CD8-positive, alpha-beta memory T cell (primary cell): ENCODE results near the gene SYNE1. TPM values are rescaled to one million over a fixed set of nuclear protein-coding genes. Genes with fewer than 3 reads are reported as not detected.

Source experiments
- CTCF ChIA-PET: fragments of 350-600 bp; sonication (Branson Sonifier 250); formaldehyde crosslinking; loops from one replicate; lab custom pipeline; 2021; ENCODE audit warnings: antibody characterized with exemption; lab: Charles Lee
- POLR2A ChIA-PET: fragments of 350-600 bp; sonication (Branson Sonifier 250); formaldehyde crosslinking; loops from one replicate; lab custom pipeline; 2021; ENCODE audit warnings: antibody characterized with exemption; lab: Charles Lee
- DNase-seq, 5 donors: peaks; one replicate each; pipeline versions ENCODE4 v3.0.0 to v3.0.0-alpha.2; 2020 to 2022; ENCODE audit warnings: mixed read lengths in 1 of 5
- H3K27ac ChIP-seq: one replicate; pipeline ENCODE4 v1.7.0; 2013; ENCODE audit warnings: low read depth, mild to moderate bottlenecking, low read length, moderate library complexity
- H3K27me3 ChIP-seq: 2 replicates; pipeline ENCODE4 v1.7.0; 2013; ENCODE audit warnings: low read length, mild to moderate bottlenecking; ENCODE audit not compliant: insufficient read depth, poor library complexity, severe bottlenecking
- H3K36me3 ChIP-seq: 2 replicates; pipeline ENCODE4 v1.7.0; 2013; ENCODE audit warnings: mild to moderate bottlenecking, low read length, moderate library complexity; ENCODE audit not compliant: insufficient read depth
- H3K4me1 ChIP-seq: 2 replicates; pipeline ENCODE4 v1.7.0; 2013; ENCODE audit warnings: mild to moderate bottlenecking, low read length, moderate library complexity; ENCODE audit not compliant: insufficient read depth
- H3K4me3 ChIP-seq: 2 replicates; pipeline ENCODE4 v1.7.0; 2013; ENCODE audit warnings: mild to moderate bottlenecking, low read length
- H3K9me3 ChIP-seq: 2 replicates; pipeline ENCODE4 v1.7.0; 2013; ENCODE audit warnings: mild to moderate bottlenecking, low read length
- H3K27ac Mint-ChIP-seq, 8 donors: one replicate each; pipeline ENCODE4 v1.8.0; 2020 to 2021; ENCODE audit warnings: mixed read lengths in 8 of 8, mild to moderate bottlenecking in 6 of 8, inconsistent platforms in 3 of 8, moderate library complexity in 3 of 8
- H3K27me3 Mint-ChIP-seq, 2 donors: one replicate each; pipeline ENCODE4 v1.8.0; 2020 to 2021; ENCODE audit warnings: mixed read lengths in 2 of 2, mild to moderate bottlenecking in 1 of 2, moderate library complexity in 1 of 2
- H3K36me3 Mint-ChIP-seq, 3 donors: one replicate each; pipeline ENCODE4 v1.8.0; 2020 to 2021; ENCODE audit warnings: mixed read lengths in 3 of 3, inconsistent platforms in 1 of 3, mild to moderate bottlenecking in 1 of 3
- H3K4me1 Mint-ChIP-seq, 3 donors: one replicate each; pipeline ENCODE4 v1.8.0; 2020 to 2021; ENCODE audit warnings: mixed read lengths in 3 of 3, inconsistent platforms in 1 of 3, mild to moderate bottlenecking in 1 of 3
- H3K4me3 Mint-ChIP-seq, 7 donors: one replicate each; pipeline ENCODE4 v1.8.0; 2020 to 2021; ENCODE audit warnings: mixed read lengths in 7 of 7, mild to moderate bottlenecking in 6 of 7, moderate library complexity in 4 of 7, inconsistent platforms in 2 of 7
- H3K9me3 Mint-ChIP-seq, 5 donors: one replicate each; pipeline ENCODE4 v1.8.0; 2020 to 2022; ENCODE audit warnings: mixed read lengths in 5 of 5, mild to moderate bottlenecking in 3 of 5, moderate library complexity in 2 of 5, inconsistent platforms in 1 of 5
- polyA plus RNA-seq: library from polyadenylated mRNA; unstranded; fragments of 300-500 nt; fragmentation: Illumina TruSeq; gene quantifications from one replicate; pipeline ENCODE4 v1.2.3, GENCODE V29; 2021
- total RNA-seq, 2 experiments: library from RNA; stranded (reverse); gene quantifications; one replicate each; pipeline ENCODE4 v1.2.3, GENCODE V29; 2021

Gene SYNE1
- total and polyA plus RNA-seq, 3 experiments from 2014 or later = 41.0 to 79.0 (median 48.4) TPM

GRCh38 chr6:152301021-152301764 lies 336.0 kb downstream of the SYNE1 start:
- ChIA-PET POLR2A (interaction anchor here (0.5 to 1.5 kb wide), 3 partner anchors 9 to 116 kb away, joined by 3 to 12 read pairs (median 5); no protein-coding TSS in a partner anchor), CTCF (interaction anchor here (0.7 to 4.5 kb wide), 18 partner anchors 8 to 134 kb away, joined by 3 to 80 read pairs (median 4); no protein-coding TSS in a partner anchor)
- DNase-seq = no peak
- Mint-ChIP-seq H3K36me3 (peaks cover 0 to 23% (median 6%) of the 10 kb centered on the region in 3 donors), H3K27ac (peak overlapping the region; percentile 93 to 100 (median 98)), H3K4me3 (peak overlapping the region; percentile 95 to 100 (median 100)), H3K27me3 (no peaks in the 10 kb centered on the region), H3K4me1 (peaks cover 33 to 56% (median 50%) of the 10 kb centered on the region in 3 donors), H3K9me3 (no peaks in the 10 kb centered on the region)
- Histone ChIP-seq H3K36me3 (no peaks in the 10 kb centered on the region), H3K4me1 (peaks cover 31% of the 10 kb centered on the region), H3K9me3 (no peaks in the 10 kb centered on the region), H3K27me3 (no peaks in the 10 kb centered on the region), H3K4me3 (peak overlapping the region; percentile 97), H3K27ac (peak overlapping the region; percentile 85)

- Mint-ChIP-seq H3K4me1 (peaks cover 39 to 62% (median 57%) of the 10 kb centered on the region in 3 donors), H3K4me3 (peak overlapping the region; percentile 95 to 100 (median 100)), H3K27ac (peak overlapping the region; percentile 93 to 100 (median 98)), H3K27me3 (no peaks in the 10 kb centered on the region), H3K36me3 (peaks cover 0 to 27% (median 9%) of the 10 kb centered on the region in 3 donors), H3K9me3 (no peaks in the 10 kb centered on the region)
- H3K36me3 ChIP-seq = no peaks in the 10 kb centered on the region
- H3K4me3 ChIP-seq = peak overlapping the region; percentile 97
- H3K9me3 ChIP-seq = no peaks in the 10 kb centered on the region
- peaks cover 31% of the 10 kb centered on the region for H3K4me1 ChIP-seq
- no peak for DNase-seq
- H3K27me3 ChIP-seq = no peaks in the 10 kb centered on the region
- ChIA-PET POLR2A (no interaction called here), CTCF (interaction anchor here (0.7 to 4.5 kb wide), 9 partner anchors 8 to 133 kb away, joined by 3 to 80 read pairs (median 5); no protein-coding TSS in a partner anchor)
- no peak overlapping the region for H3K27ac ChIP-seq
These were observed 336.6 kb downstream of the SYNE1 start for GRCh38 chr6:152300517-152300916.

GRCh38 chr6:152298848-152299735 lies 338.1 kb downstream of the SYNE1 start:
- H3K27ac Mint-ChIP-seq = peak overlapping the region in 6 of 8 donors; percentile 10 to 81 (median 28)
- H3K9me3 Mint-ChIP-seq = no peaks in the 10 kb centered on the region
- DNase-seq = no peak
- peak overlapping the region in 6 of 7 donors; percentile 28 to 60 (median 47) for H3K4me3 Mint-ChIP-seq
- peaks cover 31% of the 10 kb centered on the region for H3K4me1 ChIP-seq
- no peak overlapping the region for H3K4me3 ChIP-seq
- H3K9me3 ChIP-seq = no peaks in the 10 kb centered on the region
- no peak overlapping the region for H3K27ac ChIP-seq
- CTCF ChIA-PET = interaction anchor here (1.3 to 4.5 kb wide), 3 partner anchors 30 to 40 kb away, joined by 3 to 80 read pairs (median 3); no protein-coding TSS in a partner anchor
- POLR2A ChIA-PET = no interaction called here
- H3K36me3 Mint-ChIP-seq = peaks cover 0 to 35% (median 9%) of the 10 kb centered on the region in 3 donors
- no peaks in the 10 kb centered on the region for H3K27me3 Mint-ChIP-seq
- H3K27me3 ChIP-seq = no peaks in the 10 kb centered on the region
- peaks cover 43 to 66% (median 65%) of the 10 kb centered on the region in 3 donors for H3K4me1 Mint-ChIP-seq
- H3K36me3 ChIP-seq = no peaks in the 10 kb centered on the region

- Mint-ChIP-seq H3K4me1 (peaks cover 43 to 66% (median 65%) of the 10 kb centered on the region in 3 donors), H3K27ac (peak overlapping the region in 2 of 8 donors; percentile 1 to 49), H3K4me3 (peak overlapping the region in 1 of 7 donors; percentile 30), H3K9me3 (no peaks in the 10 kb centered on the region), H3K36me3 (peaks cover under 1 to 44% (median 16%) of the 10 kb centered on the region in 3 donors), H3K27me3 (no peaks in the 10 kb centered on the region)
- Histone ChIP-seq H3K4me3 (no peak overlapping the region), H3K27ac (no peak overlapping the region), H3K9me3 (no peaks in the 10 kb centered on the region), H3K36me3 (peaks cover 6% of the 10 kb centered on the region), H3K4me1 (peaks cover 31% of the 10 kb centered on the region), H3K27me3 (no peaks in the 10 kb centered on the region)
- ChIA-PET POLR2A (interaction anchor here (0.7 kb wide), 1 partner anchor 114 kb away, joined by 3 read pairs; no protein-coding TSS in a partner anchor), CTCF (interaction anchor here (1.3 to 2.7 kb wide), 3 partner anchors 29 to 40 kb away, joined by 3 to 18 read pairs (median 3); no protein-coding TSS in a partner anchor)
- DNase-seq = no peak
These were observed 339.0 kb downstream of the SYNE1 start for GRCh38 chr6:152298055-152298647.

GRCh38 chr6:152296648-152297376 lies 340.4 kb downstream of the SYNE1 start:
- ChIA-PET CTCF (interaction anchor here (2.7 kb wide), 1 partner anchor 42 kb away, joined by 18 read pairs; no protein-coding TSS in a partner anchor), POLR2A (no interaction called here)
- no peak overlapping the region for H3K4me3 Mint-ChIP-seq
- Histone ChIP-seq H3K4me1 (peaks cover 26% of the 10 kb centered on the region), H3K36me3 (peaks cover 17% of the 10 kb centered on the region), H3K4me3 (no peak overlapping the region), H3K27me3 (no peaks in the 10 kb centered on the region), H3K9me3 (no peaks in the 10 kb centered on the region), H3K27ac (no peak overlapping the region)
- DNase-seq = no peak
- peak overlapping the region; percentile 6 to 92 (median 62) for H3K27ac Mint-ChIP-seq
- no peaks in the 10 kb centered on the region for H3K27me3 Mint-ChIP-seq
- peaks cover 4 to 53% (median 20%) of the 10 kb centered on the region in 3 donors for H3K36me3 Mint-ChIP-seq
- H3K4me1 Mint-ChIP-seq = peaks cover 39 to 60% (median 60%) of the 10 kb centered on the region in 3 donors
- no peaks in the 10 kb centered on the region for H3K9me3 Mint-ChIP-seq

GRCh38 chr6:152295920-152296319 lies 341.2 kb downstream of the SYNE1 start:
- H3K4me1 Mint-ChIP-seq = peaks cover 37 to 59% (median 58%) of the 10 kb centered on the region in 3 donors

More at GRCh38 chr6:152295920-152296319, 341.2 kb downstream of the SYNE1 start:
- Mint-ChIP-seq H3K27ac (peak overlapping the region in 6 of 8 donors; percentile 1 to 78 (median 49)), H3K36me3 (peaks cover 4 to 54% (median 23%) of the 10 kb centered on the region in 3 donors), H3K9me3 (no peaks in the 10 kb centered on the region), H3K27me3 (no peaks in the 10 kb centered on the region), H3K4me3 (no peak overlapping the region)
- ChIA-PET CTCF (interaction anchor here (2.7 kb wide), 1 partner anchor 42 kb away, joined by 18 read pairs; no protein-coding TSS in a partner anchor), POLR2A (no interaction called here)
- Histone ChIP-seq H3K4me1 (peaks cover 22% of the 10 kb centered on the region), H3K27me3 (no peaks in the 10 kb centered on the region), H3K27ac (no peak overlapping the region), H3K9me3 (no peaks in the 10 kb centered on the region), H3K36me3 (peaks cover 23% of the 10 kb centered on the region), H3K4me3 (no peak overlapping the region)
- no peak for DNase-seq
